H4 (cell line): ENCODE data around the gene WDR76. TPM values are rescaled to one million over a fixed set of nuclear protein-coding genes. Genes with fewer than 3 reads are reported as not detected.

Experiments used
- DNase-seq: peaks from one replicate; pipeline ENCODE4 v3.0.0-alpha.2; 2015; ENCODE audit warnings: low spot score
- total RNA-seq: library from RNA; depleted of rRNA; stranded (reverse); fragments of >200 nt; shearing (Covaris generic); gene quantifications from 2 replicates; pipeline ENCODE4 v1.2.3, GENCODE V29; 2014

WDR76 gene
- total RNA-seq, 1 experiment from 2014 or later = 43.3 TPM

GRCh38 chr15:43878446-43878845 lies 51.6 kb downstream of the WDR76 start:
- DNase-seq = no peak

DNA sequence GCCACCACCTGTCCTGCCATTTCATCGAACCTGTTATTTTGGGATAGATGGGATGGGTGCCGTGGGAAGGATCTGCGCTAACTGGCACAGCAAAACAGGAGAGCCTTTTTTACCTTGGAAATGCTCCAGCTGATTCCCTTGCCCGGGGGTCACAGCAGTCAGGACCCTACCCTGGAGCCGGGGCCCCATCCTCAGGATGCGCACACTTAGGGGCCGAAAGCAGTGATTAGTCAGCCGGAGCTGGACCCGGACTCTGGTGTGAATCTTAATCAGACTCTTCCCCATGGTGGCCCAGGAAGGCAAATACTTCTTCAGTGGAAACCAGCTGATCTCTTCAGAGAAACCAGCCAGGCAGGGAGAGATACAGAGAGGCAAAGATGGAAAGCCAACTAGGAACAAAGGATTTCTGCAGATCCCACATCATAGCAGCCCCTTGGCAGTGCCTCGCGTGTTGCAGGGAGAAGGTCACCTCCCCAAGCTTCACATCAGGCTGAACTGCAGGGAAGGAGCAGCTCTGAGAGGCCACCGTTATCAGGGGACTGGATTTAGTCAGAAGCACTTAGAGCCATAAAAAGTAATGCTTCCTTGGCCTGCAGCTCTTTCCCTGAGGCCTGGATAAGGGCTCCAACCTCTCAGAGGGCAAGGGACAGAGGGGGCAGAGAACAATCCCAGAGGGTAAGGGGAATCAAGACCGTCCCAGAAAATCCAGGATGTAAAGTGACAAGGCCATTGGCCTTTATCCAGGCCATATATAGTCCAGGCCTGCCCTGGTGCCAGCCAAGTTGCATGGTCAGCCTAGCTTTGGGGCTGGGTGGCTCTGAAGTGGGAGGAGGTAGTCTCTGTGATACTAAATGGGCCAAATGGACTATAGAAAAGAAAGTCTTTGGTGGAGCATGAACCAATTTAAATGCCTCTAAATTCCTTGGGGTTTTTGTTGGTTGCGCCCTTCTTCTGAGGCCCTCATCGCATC lies 52.9 kb downstream of the WDR76 start:
- DNase-seq = no peak

DNA sequence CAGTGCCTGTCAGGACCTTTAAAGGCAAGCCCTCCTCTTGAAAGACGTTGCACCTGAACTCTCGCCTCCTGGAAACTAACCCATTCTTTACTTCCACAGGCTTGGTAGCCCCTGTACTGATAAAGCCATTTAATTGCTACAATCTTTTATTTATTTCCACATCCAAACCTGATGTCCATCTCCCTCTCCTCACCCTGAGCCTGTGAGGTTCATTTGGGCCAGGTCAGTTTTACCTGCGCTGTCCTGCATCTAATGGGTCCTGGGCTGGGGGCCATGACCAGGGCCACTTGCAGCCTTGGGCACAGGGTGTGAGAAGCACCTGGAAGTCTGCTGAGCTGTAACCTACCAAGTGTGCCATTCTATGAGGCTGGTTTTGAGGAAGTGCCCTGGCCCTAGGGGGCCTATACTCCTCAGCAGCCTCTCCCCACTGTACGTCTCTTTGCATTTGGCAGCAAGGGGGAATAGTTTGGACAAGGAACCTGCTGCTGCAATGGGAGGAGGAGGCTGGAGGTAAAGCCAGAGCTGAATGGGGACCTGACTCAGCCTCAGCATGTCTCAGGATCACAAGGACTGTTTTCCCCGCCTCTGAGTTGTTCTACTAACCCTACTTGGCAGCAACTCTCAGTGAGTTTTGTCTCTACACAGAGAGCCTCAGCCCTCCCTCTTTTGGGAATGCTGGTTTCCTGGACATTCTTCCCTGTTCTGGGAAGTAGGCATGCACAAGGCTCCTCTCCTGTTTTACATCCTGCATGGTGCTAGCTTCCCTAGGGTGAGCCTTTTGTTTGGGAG lies 53.8 kb downstream of the WDR76 start:
- DNase-seq = no peak

DNA sequence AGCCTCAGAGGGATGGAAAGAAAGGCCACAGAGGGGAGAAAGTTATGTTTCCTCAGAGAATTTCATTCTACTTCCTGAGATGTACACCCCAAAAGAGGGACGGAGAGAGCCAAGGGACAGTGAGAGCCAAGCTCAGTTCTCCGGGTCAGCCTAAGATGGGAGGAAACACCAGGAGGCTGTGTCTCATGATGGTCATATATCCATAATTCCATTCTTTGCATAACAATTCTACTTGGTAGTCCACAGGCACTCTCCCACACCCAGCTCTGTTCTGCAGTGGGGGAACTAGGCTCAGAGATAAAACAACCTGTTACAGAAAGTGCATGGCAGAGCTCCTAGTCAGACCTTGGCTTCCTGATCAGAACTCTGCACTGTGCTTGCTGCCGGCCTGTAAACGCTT lies 54.4 kb downstream of the WDR76 start:
- DNase-seq = no peak

GRCh38 chr15:43881944-43882343 lies 55.1 kb downstream of the WDR76 start:
- DNase-seq = no peak

DNA sequence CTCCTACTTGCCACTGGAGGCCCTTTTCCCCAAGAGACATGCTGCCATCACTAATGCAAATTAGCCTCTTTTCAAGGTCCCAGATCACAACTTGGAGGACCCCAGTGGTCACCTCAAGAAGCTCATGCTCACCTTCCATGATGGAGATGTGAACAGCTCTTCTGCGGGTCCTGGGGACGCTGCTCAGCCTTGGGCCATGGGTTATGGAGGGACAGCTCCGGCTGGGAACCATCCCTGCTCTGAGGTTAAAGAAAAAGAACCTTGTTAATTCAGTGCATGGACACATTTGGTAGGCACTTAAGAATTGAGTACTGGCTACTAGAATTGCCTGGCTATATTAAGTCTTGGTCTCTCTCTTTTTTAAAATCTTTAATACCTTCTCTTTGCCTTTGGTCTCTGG lies 56.8 kb downstream of the WDR76 start:
- no peak for DNase-seq

DNA sequence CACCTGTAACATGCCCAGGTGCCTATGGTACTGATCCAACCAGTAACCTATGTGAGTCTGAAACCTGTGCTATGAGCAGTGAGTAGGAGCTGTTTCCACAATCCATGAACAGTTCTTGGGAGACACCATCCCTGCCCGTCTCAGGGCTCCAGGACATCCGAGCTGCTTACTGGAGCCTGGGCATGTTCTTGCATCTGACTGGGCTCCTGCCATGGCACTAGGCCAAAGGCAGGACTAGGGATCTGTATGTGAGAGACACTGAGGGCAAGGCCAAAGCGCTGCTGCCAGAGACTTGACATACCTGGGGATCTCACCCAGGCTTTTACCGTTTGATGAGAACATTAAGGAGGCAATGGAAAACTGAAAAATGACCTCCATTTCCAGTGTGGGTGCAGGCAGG lies 59.8 kb downstream of the WDR76 start:
- no peak for DNase-seq

DNA sequence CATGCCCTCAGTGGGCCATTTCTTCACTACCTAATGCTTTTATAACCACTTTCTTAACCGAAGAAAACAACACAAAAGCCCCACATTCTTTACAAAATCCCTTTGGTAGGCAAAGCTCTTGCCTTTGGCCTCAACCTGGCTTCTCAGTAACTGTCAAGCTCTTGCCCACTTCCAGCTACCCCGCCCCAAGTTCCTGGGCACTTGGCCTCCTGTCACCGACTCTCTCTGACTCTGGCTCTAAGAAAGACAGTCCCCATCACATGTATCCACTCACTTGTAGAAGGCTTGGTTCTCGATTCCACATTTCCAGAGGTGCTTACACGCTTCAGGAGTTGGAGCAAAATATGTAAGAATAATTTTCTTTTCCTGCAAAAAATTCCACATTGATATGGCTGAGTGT lies 61.1 kb downstream of the WDR76 start:
- no peak for DNase-seq

DNA sequence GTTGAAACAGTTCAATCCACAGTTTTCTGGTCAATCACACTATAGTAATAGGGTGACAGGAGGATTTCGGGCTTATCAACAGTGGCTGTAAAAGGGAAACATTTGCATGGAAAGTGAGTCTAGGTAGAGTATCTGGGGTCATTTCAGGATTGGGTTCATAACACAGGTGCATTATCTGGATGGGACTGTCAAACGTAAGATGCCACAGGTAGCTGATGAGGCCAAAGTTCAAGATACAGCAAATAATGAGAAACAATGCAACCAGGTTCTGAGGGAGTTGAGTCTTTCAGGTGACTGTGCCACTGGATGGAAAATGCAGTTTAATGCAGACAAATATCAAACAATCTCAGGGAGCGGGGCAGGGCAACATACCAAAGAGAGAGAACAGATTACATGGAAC lies 62.2 kb downstream of the WDR76 start:
- no peak for DNase-seq

DNA sequence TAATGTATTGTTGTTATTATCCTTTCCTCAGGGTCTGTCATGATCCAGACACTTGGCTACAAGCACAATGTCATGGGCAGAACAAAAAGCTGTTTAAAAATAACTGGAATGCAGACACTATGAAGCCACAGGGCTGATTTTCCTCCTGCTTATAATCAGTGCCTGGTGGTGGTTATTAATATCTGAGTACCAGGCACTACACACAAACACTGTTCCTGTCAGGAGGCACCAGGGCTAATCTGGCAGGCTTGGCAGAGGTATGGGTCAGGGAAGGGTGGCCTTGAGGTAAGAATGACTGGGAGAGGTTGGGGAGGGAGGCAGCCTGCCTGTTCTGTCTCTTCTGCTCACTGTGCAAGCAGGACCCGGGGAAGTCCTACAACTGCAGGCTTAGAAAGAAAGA lies 67.2 kb downstream of the WDR76 start:
- no peak for DNase-seq

DNA sequence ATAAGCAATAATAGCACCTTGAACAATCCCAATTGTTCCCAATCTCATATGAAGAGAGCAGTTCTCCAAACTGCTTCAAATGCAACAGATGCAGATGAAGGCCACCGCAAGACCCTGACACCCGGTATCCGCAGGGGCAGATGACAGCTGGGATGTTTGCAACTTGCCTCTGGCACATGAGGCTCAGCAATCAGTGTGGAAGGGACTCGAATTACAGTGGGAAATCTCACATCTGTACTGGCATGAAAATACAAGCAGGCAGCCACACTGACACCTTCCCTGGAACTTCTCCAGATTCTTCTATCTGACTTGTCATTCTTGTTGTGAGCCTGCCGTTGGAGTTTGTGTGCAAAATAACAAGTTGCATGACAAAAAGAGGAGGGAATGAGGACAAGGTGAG lies 68.8 kb downstream of the WDR76 start:
- DNase-seq = no peak

- no peak for DNase-seq
Measured at GRCh38 chr15:43896543-43896942, 69.7 kb downstream of the WDR76 start.

DNA sequence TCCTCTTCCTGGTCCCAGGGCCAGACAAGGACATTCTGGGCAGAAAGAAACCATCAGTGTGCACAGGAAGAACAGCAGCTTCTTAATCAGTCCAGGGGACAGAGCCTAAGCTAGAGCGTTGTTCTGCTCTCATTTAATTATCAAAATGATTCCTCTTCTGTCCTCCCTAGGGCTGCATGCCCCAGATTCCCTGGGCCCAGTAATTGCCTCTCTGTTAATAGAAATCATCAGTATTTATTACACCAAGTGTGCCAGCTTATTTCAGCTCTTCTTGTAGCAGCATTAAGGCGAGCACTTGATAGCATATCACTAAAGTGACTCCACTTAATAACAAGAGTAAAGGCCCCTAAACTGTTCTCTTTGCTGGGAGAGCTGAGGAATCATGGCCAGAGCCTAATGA lies 72.1 kb downstream of the WDR76 start:
- no peak for DNase-seq

GRCh38 chr15:43899928-43900327 lies 73.1 kb downstream of the WDR76 start:
- no peak for DNase-seq

DNA sequence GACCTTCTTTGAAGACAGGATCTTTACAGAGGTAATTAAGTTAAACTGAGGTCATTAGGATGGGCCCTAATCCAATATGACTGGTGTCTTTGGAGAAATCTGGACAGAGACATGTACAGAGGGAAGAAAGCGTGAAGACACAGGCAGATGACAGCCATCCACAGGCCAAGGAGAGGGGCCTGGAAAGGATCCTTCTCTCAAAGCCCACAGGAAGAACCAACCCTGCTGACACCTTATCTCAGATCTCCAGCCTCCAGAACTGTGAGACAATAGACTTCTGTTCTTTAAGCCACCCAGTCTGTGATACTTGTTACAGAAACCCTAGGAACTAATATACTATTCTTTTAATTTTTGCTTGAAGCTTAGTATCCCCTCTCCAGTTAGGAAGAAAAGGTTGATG lies 74.2 kb downstream of the WDR76 start:
- DNase-seq = no peak

DNA sequence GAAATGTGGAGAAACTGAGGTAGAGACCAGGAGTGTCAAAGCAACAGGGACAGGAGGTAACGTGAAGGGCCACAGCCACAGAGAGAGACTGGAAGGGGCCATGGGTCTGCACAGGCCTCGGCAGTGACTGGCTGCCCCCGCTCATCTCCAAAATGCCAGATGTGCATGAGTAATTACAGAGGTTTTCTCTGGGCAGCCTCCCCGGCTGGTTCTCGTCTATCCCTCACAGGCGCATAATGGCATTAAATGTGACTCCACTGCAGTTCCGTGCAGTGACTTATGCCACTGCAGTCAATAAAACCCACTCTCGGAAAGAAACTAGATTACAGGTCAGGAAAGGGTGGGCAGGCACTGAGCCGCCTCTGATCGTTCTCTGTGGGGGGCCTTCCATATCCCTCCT lies 74.7 kb downstream of the WDR76 start:
- DNase-seq = no peak

- peak; percentile 62 for DNase-seq
Measured at GRCh38 chr15:43903864-43904290, 77.1 kb downstream of the WDR76 start.

GRCh38 chr15:43905755-43906154 lies 79.0 kb downstream of the WDR76 start:
- no peak for DNase-seq

DNA sequence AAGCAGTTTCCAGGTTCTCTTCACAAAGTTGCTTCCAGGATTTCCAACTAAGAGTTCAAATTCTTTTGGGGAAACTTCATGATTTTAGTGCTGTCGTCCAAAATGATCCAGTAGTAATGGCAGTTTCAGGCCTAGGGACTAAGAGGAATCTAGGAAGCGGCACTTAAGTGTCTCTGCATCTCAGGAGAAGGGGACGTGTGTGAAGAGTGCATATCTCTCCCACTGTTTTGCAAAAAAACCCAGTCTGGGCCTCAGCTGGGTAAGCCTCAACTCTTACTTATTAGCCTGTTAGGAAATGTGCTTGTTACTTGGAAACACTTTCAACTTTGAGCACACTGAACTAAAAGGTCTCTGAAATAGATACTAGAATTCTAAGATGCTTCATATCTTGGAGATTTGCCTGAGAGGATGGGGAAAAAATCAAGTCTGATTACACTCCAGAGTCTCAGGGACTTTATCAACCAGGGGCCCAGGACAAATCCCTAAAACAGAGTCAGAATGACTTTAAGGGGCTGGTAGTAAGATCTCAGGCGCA lies 81.8 kb downstream of the WDR76 start:
- no peak for DNase-seq

GRCh38 chr15:43911235-43911781 lies 84.5 kb downstream of the WDR76 start:
- DNase-seq = peak; percentile 32

DNA sequence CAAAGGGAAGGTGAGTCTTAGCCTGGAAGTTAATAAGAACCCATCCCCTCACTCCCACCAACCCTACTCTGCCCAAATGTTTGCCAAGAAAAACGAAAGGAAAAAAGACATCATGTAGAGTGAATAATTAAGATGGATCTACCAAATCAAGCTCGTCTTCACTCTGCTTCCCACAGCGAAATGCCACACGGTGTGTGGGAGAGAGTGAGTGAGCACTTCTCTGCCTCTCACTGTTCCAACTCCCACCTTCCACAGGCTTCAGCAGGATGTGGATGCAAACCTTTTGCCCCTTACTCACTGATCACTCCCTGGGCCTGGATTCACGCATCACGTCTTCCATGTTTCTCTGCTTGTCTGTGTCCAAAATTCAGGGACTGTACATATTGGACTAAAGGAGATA lies 85.4 kb downstream of the WDR76 start:
- no peak for DNase-seq

GRCh38 chr15:43913026-43913780 lies 86.4 kb downstream of the WDR76 start:
- DNase-seq = peak; percentile 91
